ENCODE results near the gene CCBE1.
"Not testable (repeated sequence)": the region's sequence is repeated elsewhere in the genome, so short reads cannot be mapped to it uniquely, and the experiment has no call there.

Gene CCBE1

DNA sequence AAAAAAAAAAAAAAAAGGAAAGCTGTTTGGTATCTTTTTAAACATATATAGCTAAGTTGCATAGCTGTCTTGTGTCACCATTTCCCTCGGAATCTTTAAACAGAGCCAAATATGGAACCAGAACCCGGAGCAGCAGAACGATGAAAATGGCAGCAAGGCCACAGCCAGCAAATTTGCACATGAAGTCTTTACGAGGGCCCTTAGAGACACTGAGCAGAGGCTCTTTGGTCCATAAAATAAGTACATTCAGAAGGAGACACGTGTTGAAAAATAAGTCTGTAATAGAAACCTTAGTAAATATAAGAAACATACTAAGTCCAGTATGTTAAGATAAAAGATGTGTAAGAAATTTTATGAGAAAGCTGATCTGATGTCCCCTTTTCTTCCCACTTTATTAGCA is 16.2 kb downstream of the CCBE1 start:
- DNase-seq, result no peak

- DNase-seq, result no peak
Observed at GRCh38 chr18:59675346-59675745, 21.9 kb downstream of the CCBE1 start.

GRCh38 chr18:59674903-59675270 is 22.3 kb downstream of the CCBE1 start:
- no peak for DNase-seq

GRCh38 chr18:59674186-59674902 is 22.9 kb downstream of the CCBE1 start:
- DNase-seq, result no peak

- no peak for DNase-seq
Observed at GRCh38 chr18:59672235-59672711, 24.9 kb downstream of the CCBE1 start.

- DNase-seq, result no peak
Observed at GRCh38 chr18:59671551-59671950, 25.7 kb downstream of the CCBE1 start.

DNA sequence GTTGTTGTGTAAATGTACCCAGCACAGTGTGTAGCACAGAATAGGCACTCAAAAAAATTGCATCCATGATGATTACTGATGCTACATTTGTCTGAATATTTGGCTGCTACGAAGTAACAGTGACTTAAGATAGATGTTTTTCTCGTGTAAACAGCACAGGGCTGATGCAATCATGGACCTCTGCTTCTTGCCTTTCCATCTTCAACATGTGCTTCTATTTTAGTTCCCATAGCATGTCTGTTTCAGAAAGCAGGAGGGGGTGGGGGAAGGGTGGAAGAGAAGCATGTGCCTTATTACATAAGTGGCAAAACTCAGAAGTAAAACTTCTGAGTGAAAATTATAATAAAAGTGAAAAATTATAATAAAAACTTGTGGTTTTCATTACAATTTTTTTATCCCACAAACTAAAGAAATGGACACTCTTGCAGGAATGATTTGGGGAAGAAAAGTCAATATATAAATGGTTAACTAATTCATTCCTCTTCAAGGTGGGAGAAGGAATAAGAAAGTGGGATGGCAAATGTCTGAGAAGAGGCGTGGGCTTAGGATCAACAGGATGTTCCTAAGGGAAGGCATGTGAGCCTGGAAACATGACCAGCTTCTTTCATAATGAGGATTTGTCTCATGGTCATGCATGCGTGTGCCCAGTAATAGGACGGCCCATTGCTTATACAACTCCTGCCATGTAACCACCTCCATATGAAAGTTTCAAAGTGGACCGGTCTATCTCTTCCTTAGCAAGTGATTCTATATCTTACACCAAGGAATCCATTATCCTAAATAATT is 27.2 kb downstream of the CCBE1 start:
- no peak for DNase-seq

- DNase-seq, result no peak
Observed at GRCh38 chr18:59667488-59667887, 29.7 kb downstream of the CCBE1 start.

GRCh38 chr18:59666007-59666402 is 31.2 kb downstream of the CCBE1 start:
- not testable (repeated sequence) for DNase-seq

GRCh38 chr18:59665057-59666006 is 31.9 kb downstream of the CCBE1 start:
- DNase-seq, result no peak

DNA sequence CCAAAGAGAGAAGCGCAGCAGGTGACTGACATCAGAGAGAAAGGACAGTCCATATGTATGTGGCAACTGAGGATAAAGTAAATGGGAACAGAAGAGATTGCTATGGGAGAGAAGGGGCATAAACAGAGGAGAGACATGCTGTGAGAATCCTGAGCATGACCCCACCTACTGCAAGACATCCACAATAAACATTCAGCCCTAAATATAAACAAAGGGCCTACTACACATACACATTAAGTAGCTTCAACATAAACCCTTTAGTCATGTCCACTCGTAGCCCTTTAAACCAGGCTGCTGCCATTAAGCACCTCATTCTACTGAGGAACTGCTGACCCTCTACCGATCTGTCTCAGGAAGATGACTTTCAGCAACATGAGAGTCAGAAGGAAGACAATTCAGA is 32.9 kb downstream of the CCBE1 start:
- no peak for DNase-seq

DNA sequence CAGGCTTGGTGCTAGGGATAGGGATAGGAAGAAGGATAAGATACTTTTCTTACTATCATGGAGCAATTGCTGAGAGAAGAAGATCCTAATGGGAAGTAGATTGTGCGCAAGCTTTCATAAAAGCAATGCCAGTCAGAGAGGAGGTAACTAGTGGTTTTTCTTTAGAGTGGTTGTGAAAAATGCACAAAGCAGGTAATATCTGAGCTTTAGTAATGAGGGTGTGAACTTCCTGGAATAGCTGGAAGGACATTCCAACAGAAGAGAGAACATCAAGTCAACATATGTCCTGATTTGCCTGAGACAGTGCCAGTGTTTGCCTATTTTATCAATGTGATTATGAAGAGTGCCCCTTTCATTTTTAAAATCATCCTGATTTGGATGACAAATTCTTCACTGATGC is 34.1 kb downstream of the CCBE1 start:
- DNase-seq, result no peak

- DNase-seq, result no peak
Observed at GRCh38 chr18:59661891-59662701, 35.1 kb downstream of the CCBE1 start.

DNA sequence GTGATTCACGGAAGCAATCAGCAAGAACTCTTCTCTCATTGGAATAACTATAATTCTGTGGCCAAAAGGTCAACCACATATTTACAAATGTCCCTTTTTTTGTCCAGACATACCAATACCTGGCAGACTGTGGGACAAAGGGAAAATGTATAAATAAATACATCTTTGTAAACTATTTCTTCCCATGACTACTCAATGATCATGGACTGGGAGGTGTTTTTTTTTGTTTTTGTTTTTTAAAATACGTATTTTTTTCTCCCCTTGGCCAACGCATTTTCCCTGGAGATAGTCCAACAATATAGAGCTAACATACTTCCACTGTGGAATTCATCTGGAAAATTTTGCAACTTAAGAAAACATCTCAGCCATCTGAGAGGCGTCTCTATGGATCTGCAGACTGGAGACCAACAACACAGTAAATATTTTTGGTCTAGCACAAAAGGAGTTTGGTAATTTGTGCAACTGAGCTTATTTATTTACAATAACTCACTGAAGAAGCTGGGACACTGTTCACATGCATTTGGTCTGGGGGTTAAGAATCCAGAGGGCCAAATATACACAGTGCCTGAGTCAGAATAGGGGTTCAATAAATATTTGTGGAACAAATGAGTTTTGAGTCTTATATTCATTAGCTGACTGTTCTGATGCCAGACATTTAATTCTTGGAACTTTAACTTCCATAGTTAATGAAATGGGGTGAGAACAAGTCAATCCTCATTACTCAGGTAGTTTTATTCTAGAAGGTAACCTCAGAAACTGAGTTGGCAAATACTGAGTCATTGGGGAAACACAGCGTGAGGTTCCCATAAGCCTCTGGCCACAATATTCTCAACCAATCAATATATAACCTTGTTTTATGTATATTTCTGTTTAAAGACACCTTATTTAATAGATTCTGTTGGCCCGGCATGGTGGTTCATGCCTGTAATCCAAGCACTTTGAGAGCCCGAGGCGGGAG is 36.2 kb downstream of the CCBE1 start:
- no peak for DNase-seq

- no peak for DNase-seq
Observed at GRCh38 chr18:59660366-59660765, 36.9 kb downstream of the CCBE1 start.

DNA sequence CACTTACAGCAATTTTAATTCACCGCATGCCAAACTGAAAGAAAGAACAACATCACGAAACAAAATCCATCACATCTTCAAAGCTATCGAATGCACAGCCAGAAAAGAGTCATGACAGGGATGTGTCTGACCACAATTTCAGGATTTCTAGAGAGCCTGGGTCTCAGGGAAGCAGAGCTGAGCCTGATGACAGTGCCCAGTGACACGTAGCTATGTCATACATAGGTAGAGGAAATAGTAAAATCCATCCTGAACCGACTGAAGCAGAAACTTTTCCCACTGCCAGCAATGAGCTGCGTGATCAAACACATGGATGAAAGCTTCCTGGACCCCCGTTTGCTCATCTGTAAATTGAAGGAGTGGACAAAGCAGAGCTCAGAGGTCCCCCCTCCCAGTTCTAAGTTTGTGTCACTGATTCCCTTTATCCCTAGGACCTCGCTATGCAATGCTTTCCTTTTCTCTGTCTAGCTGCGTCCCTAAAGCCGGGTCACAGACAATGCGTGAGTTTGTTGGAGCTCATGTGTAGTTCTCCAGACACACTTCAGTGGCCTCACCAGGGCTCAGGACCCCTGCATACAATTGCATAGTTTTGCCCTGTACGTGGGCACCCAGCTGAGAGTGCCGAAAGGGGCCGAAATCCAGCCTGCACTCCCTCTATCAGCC is 37.6 kb downstream of the CCBE1 start:
- no peak for DNase-seq

- no peak for DNase-seq
Observed at GRCh38 chr18:59658941-59659340, 38.3 kb downstream of the CCBE1 start.

DNA sequence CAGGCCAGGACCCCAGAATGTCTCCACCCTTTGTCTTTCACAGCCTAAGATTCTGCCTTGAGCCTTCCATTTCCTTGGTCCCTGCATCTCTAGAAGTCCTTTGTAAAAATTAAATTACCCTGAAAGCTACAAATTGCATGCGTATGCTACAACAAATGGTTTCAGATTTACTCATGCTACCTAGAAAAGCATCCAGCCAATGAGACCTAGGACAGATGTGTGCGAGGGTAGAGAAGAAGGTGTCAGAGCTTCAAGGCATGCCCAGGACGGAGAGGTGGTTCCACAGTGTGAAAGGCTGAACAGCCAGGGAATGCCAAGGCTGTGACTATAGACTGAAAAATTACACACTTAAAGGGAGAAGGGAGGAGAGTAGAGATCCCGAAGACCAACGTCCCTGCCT is 40.2 kb downstream of the CCBE1 start:
- no peak for DNase-seq

GRCh38 chr18:59656373-59656887 is 40.8 kb downstream of the CCBE1 start:
- no peak for DNase-seq

GRCh38 chr18:59655676-59656075 is 41.5 kb downstream of the CCBE1 start:
- DNase-seq, result no peak

Measured in inflammatory macrophage (primary cell).